ENCODE results near the gene CCL18. TPM values are rescaled to one million over a fixed set of nuclear protein-coding genes. Genes with fewer than 3 reads are reported as not detected.

The CCL18 gene
- total and polyA plus RNA-seq, 2 donors (not counting 3 experiments of a cell fraction or from before 2014, with no cell fraction given): not detected

DNA sequence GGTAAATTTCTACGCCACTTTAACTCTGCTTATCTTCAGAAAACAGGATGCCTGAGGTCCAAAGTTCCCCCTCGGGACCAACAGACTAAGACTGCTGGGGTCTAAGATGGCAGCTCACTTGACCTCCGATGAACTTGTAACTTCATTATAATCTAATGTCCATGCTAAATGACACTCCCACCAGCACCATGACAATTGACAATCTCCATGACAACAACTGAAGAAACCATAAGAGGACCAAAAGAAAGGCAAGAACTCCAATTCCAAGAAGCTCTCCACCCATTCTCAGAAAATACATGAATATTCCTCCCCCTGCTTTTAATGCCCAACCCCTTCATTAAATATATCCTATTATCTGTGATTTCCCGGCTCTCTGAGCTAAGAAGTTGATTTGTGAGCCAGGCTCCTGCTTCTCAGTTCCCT lies 47.0 kb downstream of the CCL18 start:
- Histone ChIP-seq H3K9ac (replicated peaks; ENCODE audit: extremely low read depth, insufficient read depth, low read length) (no peak overlapping the region), H3K9me3 (replicated peaks; ENCODE audit: control insufficient read depth, insufficient read depth, low read length) (no peaks in the 10 kb centered on the region), H3K79me2 (ENCODE audit: control insufficient read depth, insufficient read depth, low read length) (no peaks in the 10 kb centered on the region), H3K36me3 (ENCODE audit: control insufficient read depth in 2 of 2, extremely low read depth in 1 of 2, insufficient read depth in 2 of 2, low read length in 2 of 2) (no peaks in the 10 kb centered on the region), H2AFZ (ENCODE audit: low read depth, low read length) (no peak overlapping the region), H3K27me3 (ENCODE audit: control insufficient read depth in 2 of 2, insufficient read depth in 2 of 2, low read length in 2 of 2) (no peaks in the 10 kb centered on the region), H4K20me1 (replicated peaks; ENCODE audit: control insufficient read depth, extremely low read depth, insufficient read depth, low read length) (no peaks in the 10 kb centered on the region), H3K4me2 (ENCODE audit: insufficient read depth, low read length) (no peak overlapping the region), H3K4me3 (replicated peaks in 1 of 3; ENCODE audit: insufficient read depth in 1 of 3, low read depth in 1 of 3, low read length in 3 of 3) (no peak overlapping the region), H3K9me1 (replicated peaks; ENCODE audit: control insufficient read depth, extremely low read depth, insufficient read depth, low read length) (no peaks in the 10 kb centered on the region), H3K4me1 (ENCODE audit: control insufficient read depth, extremely low read depth, insufficient read depth, low read length) (no peaks in the 10 kb centered on the region), H3K27ac (ENCODE audit: insufficient read depth, low read depth, low read length) (no peak overlapping the region)
- BruUV-seq (replicated peaks): no TSS peak
- DNase-seq (ENCODE audit: low read depth, low spot score): no peak
- TF ChIP-seq, protein P1, sequence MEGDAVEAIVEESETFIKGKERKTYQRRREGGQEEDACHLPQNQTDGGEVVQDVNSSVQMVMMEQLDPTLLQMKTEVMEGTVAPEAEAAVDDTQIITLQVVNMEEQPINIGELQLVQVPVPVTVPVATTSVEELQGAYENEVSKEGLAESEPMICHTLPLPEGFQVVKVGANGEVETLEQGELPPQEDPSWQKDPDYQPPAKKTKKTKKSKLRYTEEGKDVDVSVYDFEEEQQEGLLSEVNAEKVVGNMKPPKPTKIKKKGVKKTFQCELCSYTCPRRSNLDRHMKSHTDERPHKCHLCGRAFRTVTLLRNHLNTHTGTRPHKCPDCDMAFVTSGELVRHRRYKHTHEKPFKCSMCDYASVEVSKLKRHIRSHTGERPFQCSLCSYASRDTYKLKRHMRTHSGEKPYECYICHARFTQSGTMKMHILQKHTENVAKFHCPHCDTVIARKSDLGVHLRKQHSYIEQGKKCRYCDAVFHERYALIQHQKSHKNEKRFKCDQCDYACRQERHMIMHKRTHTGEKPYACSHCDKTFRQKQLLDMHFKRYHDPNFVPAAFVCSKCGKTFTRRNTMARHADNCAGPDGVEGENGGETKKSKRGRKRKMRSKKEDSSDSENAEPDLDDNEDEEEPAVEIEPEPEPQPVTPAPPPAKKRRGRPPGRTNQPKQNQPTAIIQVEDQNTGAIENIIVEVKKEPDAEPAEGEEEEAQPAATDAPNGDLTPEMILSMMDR (IDR thresholded peaks at IDR 0.05; ENCODE audit: extremely low read depth in 1 of 2, insufficient read depth in 1 of 2, low read depth in 1 of 2, low read length in 2 of 2): no peak
- TF ChIP-seq MYC (IDR thresholded peaks at IDR 0.05; ENCODE audit: low read depth, low read length) (no peak), POLR2AphosphoS5 (IDR thresholded peaks at IDR 0.05; ENCODE audit: insufficient read depth, low read depth, low read length) (no peak), POLR2A (IDR thresholded peaks at IDR 0.05; ENCODE audit: low read depth, low read length) (no peak), GATA2 (IDR thresholded peaks at IDR 0.05; ENCODE audit: insufficient read depth, insufficient read length, low read depth, low read length) (no peak), FOS (IDR thresholded peaks at IDR 0.05; ENCODE audit: borderline replicate concordance, insufficient read depth, low read length) (no peak), JUN (IDR thresholded peaks at IDR 0.05; ENCODE audit: borderline replicate concordance, insufficient read depth, insufficient read length, low read depth) (no peak), EZH2 (IDR thresholded peaks at IDR 0.05; ENCODE audit: borderline replicate concordance, low read depth, low read length, severe bottlenecking) (no peak)
- TF ChIP-seq, protein P2, sequence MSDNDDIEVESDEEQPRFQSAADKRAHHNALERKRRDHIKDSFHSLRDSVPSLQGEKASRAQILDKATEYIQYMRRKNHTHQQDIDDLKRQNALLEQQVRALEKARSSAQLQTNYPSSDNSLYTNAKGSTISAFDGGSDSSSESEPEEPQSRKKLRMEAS (IDR thresholded peaks at IDR 0.05; ENCODE audit: insufficient read depth, insufficient read length): no peak
- dilution Hi-C loops (cut with MboI; ENCODE audit: extremely low pct_ligation_motif_present, low sequenced_read_pairs) (no loop called here), intact Hi-C loops (cut with micrococcal nuclease) (no loop called here)
- ChIA-PET CTCF (interaction anchor here (2.4 kb wide), 1 partner anchor 39 kb away, joined by 7 read pairs; no protein-coding TSS in a partner anchor), POLR2A (no interaction called here)
- FAIRE-seq: no peak
